ENCODE data around the gene ZNF143. TPM values are rescaled to one million over a fixed set of nuclear protein-coding genes. Genes with fewer than 3 reads are reported as not detected.

Gene ZNF143
- total RNA-seq, 6 experiments from 2014 or later, result 17.5 to 23.0 (median 20.7) TPM

- peaks cover 5% of the 10 kb centered on the region; the same call in 1 of the 2 replicates for H3K9me3 Mint-ChIP-seq
- no peak for DNase-seq
- H3K4me1 Mint-ChIP-seq (ENCODE audit: low read depth), result peaks cover 77% of the 10 kb centered on the region
- H3K36me3 Mint-ChIP-seq (ENCODE audit: low read depth), result peaks cover 2% of the 10 kb centered on the region
- H3K4me3 Mint-ChIP-seq, result no peak overlapping the region
- peak overlapping the region; percentile 100 for H3K27ac Mint-ChIP-seq
- H3K27me3 Mint-ChIP-seq (ENCODE audit: insufficient read depth), result peaks cover 9% of the 10 kb centered on the region; the same call in 1 of the 2 replicates
- TF ChIP-seq CTCF (IDR thresholded peaks at IDR 0.05), result no peak
Observed at GRCh38 chr11:9567401-9567800, 106.6 kb downstream of the ZNF143 start.

GRCh38 chr11:9568161-9568853, 107.5 kb downstream of the ZNF143 start:
- H3K4me3 Mint-ChIP-seq, result peak overlapping the region; percentile 86
- peak overlapping the region; percentile 100 for H3K27ac Mint-ChIP-seq
- no peak for TF ChIP-seq CTCF (IDR thresholded peaks at IDR 0.05)
- peaks cover 9% of the 10 kb centered on the region; the same call in 1 of the 2 replicates for H3K27me3 Mint-ChIP-seq (ENCODE audit: insufficient read depth)
- DNase-seq, result no peak
- H3K9me3 Mint-ChIP-seq, result no peaks in the 10 kb centered on the region
- H3K4me1 Mint-ChIP-seq (ENCODE audit: low read depth), result peaks cover 78% of the 10 kb centered on the region
- no peaks in the 10 kb centered on the region for H3K36me3 Mint-ChIP-seq (ENCODE audit: low read depth)

- TF ChIP-seq CTCF (IDR thresholded peaks at IDR 0.05), result no peak
- peak overlapping the region; percentile 86 for H3K4me3 Mint-ChIP-seq
- peak overlapping the region; percentile 100 for H3K27ac Mint-ChIP-seq
- no peaks in the 10 kb centered on the region for H3K36me3 Mint-ChIP-seq (ENCODE audit: low read depth)
- peaks cover 78% of the 10 kb centered on the region for H3K4me1 Mint-ChIP-seq (ENCODE audit: low read depth)
- H3K9me3 Mint-ChIP-seq, result no peaks in the 10 kb centered on the region
- DNase-seq, result peak; percentile 98
- peaks cover 9% of the 10 kb centered on the region for H3K27me3 Mint-ChIP-seq (ENCODE audit: insufficient read depth)
Observed at GRCh38 chr11:9568854-9569587, 108.2 kb downstream of the ZNF143 start.

GRCh38 chr11:9569588-9570164, 108.9 kb downstream of the ZNF143 start:
- no peak for DNase-seq
- peak overlapping the region; percentile 86 for H3K4me3 Mint-ChIP-seq
- H3K9me3 Mint-ChIP-seq, result no peaks in the 10 kb centered on the region
- peaks cover 75% of the 10 kb centered on the region for H3K4me1 Mint-ChIP-seq (ENCODE audit: low read depth)
- H3K36me3 Mint-ChIP-seq (ENCODE audit: low read depth), result peaks cover 2% of the 10 kb centered on the region
- H3K27ac Mint-ChIP-seq, result peak overlapping the region; percentile 100
- no peak for TF ChIP-seq CTCF (IDR thresholded peaks at IDR 0.05)
- peaks cover 11% of the 10 kb centered on the region for H3K27me3 Mint-ChIP-seq (ENCODE audit: insufficient read depth)

GRCh38 chr11:9570313-9571025, 109.7 kb downstream of the ZNF143 start:
- TF ChIP-seq CTCF (IDR thresholded peaks at IDR 0.05), result no peak
- no peak overlapping the region for H3K4me3 Mint-ChIP-seq
- peaks cover 19% of the 10 kb centered on the region for H3K27me3 Mint-ChIP-seq (ENCODE audit: insufficient read depth)
- peaks cover 67% of the 10 kb centered on the region for H3K4me1 Mint-ChIP-seq (ENCODE audit: low read depth)
- no peaks in the 10 kb centered on the region; the same call in 1 of the 2 replicates for H3K9me3 Mint-ChIP-seq
- H3K36me3 Mint-ChIP-seq (ENCODE audit: low read depth), result peaks cover 10% of the 10 kb centered on the region
- DNase-seq, result no peak
- H3K27ac Mint-ChIP-seq, result peak overlapping the region; percentile 100
